Left lung (tissue), 10 donors: ENCODE measurements around the gene GALNT10. TPM values are rescaled to one million over a fixed set of nuclear protein-coding genes. Genes with fewer than 3 reads are reported as not detected.
A peak's percentile ranks its signal among the peaks of the same experiment; 100 is the strongest.

Experiments used
- ATAC-seq: fragments of 200-7000 bp; cut with Tn5 transposase; one replicate; pipeline ENCODE4 v1.9.1; 2020; ENCODE audit warnings: moderate library complexity
- DNase-seq, 4 donors: peaks; one replicate each; pipeline ENCODE4 v3.0.0-alpha.2; 2013 to 2020
- H3K27ac ChIP-seq, 2 donors: fragments of 200-600 bp; sonication (generic) in 1 of 2; one replicate each; pipeline versions ENCODE4 v1.5.0 to v1.8.0; 2020 to 2021
- H3K27me3 ChIP-seq, 2 donors: fragments of 200-600 bp; sonication (generic) in 1 of 2; one replicate each; pipeline versions ENCODE4 v1.5.0 to v1.8.0; 2020 to 2021
- H3K36me3 ChIP-seq, 2 donors: fragments of 200-600 bp; sonication (generic) in 1 of 2; one replicate each; pipeline versions ENCODE4 v1.5.0 to v1.8.0; 2020 to 2021
- H3K4me1 ChIP-seq, 2 donors: fragments of 200-600 bp; one replicate each; pipeline ENCODE4 v1.8.0; 2021
- H3K4me3 ChIP-seq, 2 donors: fragments of 200-600 bp; sonication (generic) in 1 of 2; one replicate each; pipeline versions ENCODE4 v1.5.0 to v1.8.0; 2020 to 2021; ENCODE audit warnings: mild to moderate bottlenecking in 1 of 2
- H3K9me3 ChIP-seq, 2 donors: fragments of 200-600 bp; sonication (generic) in 1 of 2; one replicate each; pipeline versions ENCODE4 v1.5.0 to v1.8.0; 2020 to 2021
- CTCF ChIP-seq, 2 donors: fragments of 200-600 bp; sonication (generic) in 1 of 2; IDR thresholded peaks; one replicate each; pipeline versions ENCODE4 v1.5.0 to v1.8.0; 2021; ENCODE audit warnings: antibody characterized with exemption in 2 of 2
- intact Hi-C, 2 donors: fragments of 100-400 bp; cut with DNase I; formaldehyde crosslinking; loops; one replicate each; pipeline versions ENCODE4 v1.11.2 to v1.14.2; 2022
- polyA plus RNA-seq, 6 donors: library from polyadenylated mRNA; unstranded; fragments of 120-200 nt; gene quantifications; one replicate each; pipeline ENCODE4 v1.2.1, GENCODE V29; 2013; ENCODE audit not compliant: insufficient read length in 6 of 6
- total RNA-seq, 2 donors: library from RNA; stranded (reverse); fragmentation: NEBNext Ultra II Directional; extraction: Animal tissue kit (Norgen Biotek cat#: 25700); gene quantifications; one replicate each; pipeline ENCODE4 v1.2.1, GENCODE V29; 2021
- donor health status: DM: no; HTN: yes; CAD: no.
- donor health status: DM: no; HTN: no; CAD: no.

Gene GALNT10
- total and polyA plus RNA-seq, 8 donors = 21.2 to 117 (median 25.7) TPM

GRCh38 chr5:154372661-154373060 is 182.1 kb downstream of the GALNT10 start:
- intact Hi-C loops = no loop called here
- DNase-seq (no peak), ATAC-seq (no peak)
- peaks cover 0 to 27% of the 10 kb centered on the region in 2 donors for H3K36me3 ChIP-seq
- no peaks in the 10 kb centered on the region for H3K9me3 ChIP-seq
- no peaks in the 10 kb centered on the region for H3K27me3 ChIP-seq
- no peak for TF ChIP-seq CTCF (IDR thresholded peaks at IDR 0.05)
- peaks cover 10 to 11% of the 10 kb centered on the region in 2 donors for H3K4me1 ChIP-seq
- no peak overlapping the region for H3K27ac ChIP-seq
- H3K4me3 ChIP-seq = no peak overlapping the region

GRCh38 chr5:154373326-154373725 is 182.8 kb downstream of the GALNT10 start:
- H3K27ac ChIP-seq = no peak overlapping the region
- no peaks in the 10 kb centered on the region for H3K27me3 ChIP-seq
- no peak overlapping the region for H3K4me3 ChIP-seq
- H3K9me3 ChIP-seq = no peaks in the 10 kb centered on the region
- H3K4me1 ChIP-seq = peaks cover 4 to 6% of the 10 kb centered on the region in 2 donors
- TF ChIP-seq CTCF (IDR thresholded peaks at IDR 0.05) = no peak
- no peak for ATAC-seq
- intact Hi-C loops = no loop called here
- no peak for DNase-seq
- peaks cover 0 to 28% of the 10 kb centered on the region in 2 donors for H3K36me3 ChIP-seq

- ATAC-seq = no peak
- H3K4me1 ChIP-seq = peaks cover 0 to 6% of the 10 kb centered on the region in 2 donors
- no peak for TF ChIP-seq CTCF (IDR thresholded peaks at IDR 0.05)
- no peak overlapping the region for H3K27ac ChIP-seq
- H3K36me3 ChIP-seq = peaks cover 0 to 33% of the 10 kb centered on the region in 2 donors
- no peaks in the 10 kb centered on the region for H3K27me3 ChIP-seq
- intact Hi-C loops = no loop called here
- H3K9me3 ChIP-seq = no peaks in the 10 kb centered on the region
- no peak for DNase-seq
- no peak overlapping the region for H3K4me3 ChIP-seq
These were observed 183.2 kb downstream of the GALNT10 start for GRCh38 chr5:154373729-154374179.

- Histone ChIP-seq H3K9me3 (no peaks in the 10 kb centered on the region), H3K27me3 (no peaks in the 10 kb centered on the region), H3K4me1 (peaks cover 0 to 6% of the 10 kb centered on the region in 2 donors), H3K27ac (no peak overlapping the region), H3K4me3 (no peak overlapping the region), H3K36me3 (peaks cover 0 to 37% of the 10 kb centered on the region in 2 donors)
- DNase-seq = no peak
- intact Hi-C loops = no loop called here
- ATAC-seq = no peak
- TF ChIP-seq CTCF (IDR thresholded peaks at IDR 0.05) = no peak
These were observed 183.7 kb downstream of the GALNT10 start for GRCh38 chr5:154374264-154374663.

- ATAC-seq (no peak), DNase-seq (no peak)
- no peak overlapping the region for H3K4me3 ChIP-seq
- H3K27me3 ChIP-seq = no peaks in the 10 kb centered on the region
- peaks cover 0 to 6% of the 10 kb centered on the region in 2 donors for H3K4me1 ChIP-seq
- H3K9me3 ChIP-seq = no peaks in the 10 kb centered on the region
- peaks cover 0 to 37% of the 10 kb centered on the region in 2 donors for H3K36me3 ChIP-seq
- intact Hi-C loops = no loop called here
- peak overlapping the region in 1 of 2 donors; percentile 58 for H3K27ac ChIP-seq
- TF ChIP-seq CTCF (IDR thresholded peaks at IDR 0.05) = no peak
These were observed 184.9 kb downstream of the GALNT10 start for GRCh38 chr5:154375329-154376008.
